TTC549 (cell line): ENCODE measurements around the gene CCDC92B.
"Not testable (repeated sequence)": the region's sequence is repeated elsewhere in the genome, so short reads cannot be mapped to it uniquely, and the experiment has no call there.

ENCODE experiments used
- FAIRE-seq: peaks from 2 replicates; lab custom pipeline; 2012; peaks lifted over from hg19 to GRCh38; lab: Jason Lieb, UNC

CCDC92B gene

DNA sequence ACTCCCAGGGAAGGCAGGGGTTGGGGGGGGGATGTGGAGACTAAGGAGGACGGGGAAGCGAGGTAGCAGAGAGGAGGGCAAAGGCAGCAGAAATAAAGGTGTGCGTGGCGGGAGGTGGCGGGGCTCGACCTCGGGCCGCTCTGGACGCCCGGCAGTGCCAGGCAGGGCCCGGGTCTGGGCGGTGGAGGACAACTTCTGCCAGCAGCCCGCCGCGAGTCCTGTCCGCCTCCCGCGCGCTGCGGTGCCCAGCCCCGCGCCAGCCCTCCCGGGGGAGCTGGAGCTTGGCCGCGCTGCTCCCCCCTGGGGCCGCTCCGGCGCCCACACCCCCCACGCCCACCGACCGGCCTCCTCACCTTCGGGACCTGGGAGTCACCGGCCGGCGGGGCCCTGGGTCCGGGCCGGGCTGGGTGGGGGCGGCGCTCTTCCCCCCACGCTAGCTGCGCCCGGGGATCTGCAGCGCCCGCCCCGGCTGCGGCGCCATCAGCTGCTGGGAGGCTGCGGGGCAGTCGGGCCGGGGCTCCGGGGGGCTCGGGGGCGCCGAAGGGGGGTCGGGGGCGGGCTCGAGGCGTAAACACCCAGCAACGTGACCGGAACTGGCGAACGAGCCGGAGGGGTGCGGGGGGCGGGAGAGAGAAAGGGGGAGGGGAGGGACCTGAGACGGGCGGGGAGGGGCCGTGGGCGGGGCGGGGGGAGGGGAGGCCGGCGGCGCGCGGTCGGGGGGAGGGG, at the start of gene CCDC92B:
Gene CCDC92B (minus strand): TSS at position 595 of the 726 bp plus-strand sequence. CDS start 14,507 bp downstream, outside the sequence.
- FAIRE-seq: no peak

DNA sequence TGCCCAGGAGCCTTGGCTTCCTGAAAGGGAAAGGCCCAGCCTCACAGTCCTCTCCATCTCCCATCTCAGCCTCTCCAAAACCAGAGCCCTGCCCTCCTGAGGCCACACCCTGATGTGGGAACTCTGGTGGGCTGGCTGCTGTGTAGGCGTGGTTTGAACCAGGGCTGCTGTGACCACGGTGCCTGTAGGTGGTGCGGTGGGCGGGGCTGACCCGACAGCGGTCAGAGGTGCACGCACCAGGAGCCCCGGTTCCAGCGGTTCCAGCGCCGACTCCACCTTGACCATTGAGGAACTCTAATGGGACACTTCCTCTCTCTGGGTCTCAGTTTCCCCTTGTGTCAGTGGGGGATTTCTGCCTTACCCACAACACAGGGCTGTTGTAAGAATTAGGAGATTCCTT, 49.2 kb upstream of the CCDC92B start:
- FAIRE-seq: no peak

DNA sequence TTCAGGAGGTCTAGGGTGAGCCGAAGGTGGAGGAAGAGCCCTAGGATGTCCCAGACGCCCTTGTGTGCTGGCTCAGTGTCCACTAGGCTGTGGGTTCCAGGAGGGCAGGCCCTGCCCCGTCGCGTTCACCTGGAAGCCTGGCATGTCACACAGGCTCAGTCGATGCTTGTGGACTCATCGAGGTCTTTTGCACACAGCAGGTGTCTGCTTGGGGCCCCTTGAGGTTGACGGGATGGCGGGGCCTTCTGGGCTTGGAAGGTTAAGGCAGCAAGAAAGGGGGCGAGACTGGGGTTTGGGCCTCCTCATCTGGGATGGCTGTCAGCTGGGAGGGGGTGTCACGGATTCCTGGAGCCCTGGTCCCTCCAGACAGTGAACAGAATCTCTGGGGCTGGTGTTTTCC, 48.7 kb upstream of the CCDC92B start:
- FAIRE-seq: no peak

DNA sequence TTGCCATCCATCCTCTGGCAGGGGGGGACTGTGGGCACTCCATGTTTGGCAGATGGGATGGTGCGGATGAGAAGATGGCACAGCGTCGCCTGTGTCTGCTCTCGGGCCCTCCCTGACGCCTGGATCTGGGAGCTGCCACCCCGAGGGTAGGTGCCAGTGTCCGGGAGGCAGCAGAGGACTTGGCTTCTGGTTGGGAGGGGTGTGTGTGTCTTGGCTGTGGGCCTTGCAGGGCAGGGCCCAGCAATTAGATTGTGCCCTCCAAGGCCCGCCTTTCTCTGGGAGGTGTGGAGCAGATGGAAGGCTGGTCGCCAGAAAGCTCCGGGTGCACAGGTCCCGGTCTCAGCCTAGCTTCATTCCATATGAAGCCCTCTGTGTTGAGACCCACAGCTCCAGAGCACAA, 48.2 kb upstream of the CCDC92B start:
- no peak for FAIRE-seq

DNA sequence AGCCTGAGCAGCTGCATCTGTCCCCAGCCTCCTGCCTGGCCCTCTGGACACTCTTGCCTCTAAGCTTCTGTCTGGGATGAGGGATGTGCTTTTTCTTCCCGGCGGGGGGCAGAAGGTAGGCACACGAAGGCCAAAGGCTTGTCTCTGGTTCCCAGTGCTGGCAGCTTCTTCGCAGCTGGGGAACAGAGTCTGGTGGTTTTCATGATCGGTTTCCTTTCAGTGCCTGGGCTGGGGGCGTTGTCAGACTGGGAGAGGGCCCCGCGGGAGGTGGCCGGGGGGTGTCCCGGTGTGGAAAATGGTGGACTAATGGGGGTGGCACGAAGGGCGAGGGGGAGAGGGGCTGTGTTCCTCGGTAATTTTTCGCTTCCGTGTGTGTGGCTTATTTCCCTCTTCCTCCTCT, 47.8 kb upstream of the CCDC92B start:
- FAIRE-seq: no peak

DNA sequence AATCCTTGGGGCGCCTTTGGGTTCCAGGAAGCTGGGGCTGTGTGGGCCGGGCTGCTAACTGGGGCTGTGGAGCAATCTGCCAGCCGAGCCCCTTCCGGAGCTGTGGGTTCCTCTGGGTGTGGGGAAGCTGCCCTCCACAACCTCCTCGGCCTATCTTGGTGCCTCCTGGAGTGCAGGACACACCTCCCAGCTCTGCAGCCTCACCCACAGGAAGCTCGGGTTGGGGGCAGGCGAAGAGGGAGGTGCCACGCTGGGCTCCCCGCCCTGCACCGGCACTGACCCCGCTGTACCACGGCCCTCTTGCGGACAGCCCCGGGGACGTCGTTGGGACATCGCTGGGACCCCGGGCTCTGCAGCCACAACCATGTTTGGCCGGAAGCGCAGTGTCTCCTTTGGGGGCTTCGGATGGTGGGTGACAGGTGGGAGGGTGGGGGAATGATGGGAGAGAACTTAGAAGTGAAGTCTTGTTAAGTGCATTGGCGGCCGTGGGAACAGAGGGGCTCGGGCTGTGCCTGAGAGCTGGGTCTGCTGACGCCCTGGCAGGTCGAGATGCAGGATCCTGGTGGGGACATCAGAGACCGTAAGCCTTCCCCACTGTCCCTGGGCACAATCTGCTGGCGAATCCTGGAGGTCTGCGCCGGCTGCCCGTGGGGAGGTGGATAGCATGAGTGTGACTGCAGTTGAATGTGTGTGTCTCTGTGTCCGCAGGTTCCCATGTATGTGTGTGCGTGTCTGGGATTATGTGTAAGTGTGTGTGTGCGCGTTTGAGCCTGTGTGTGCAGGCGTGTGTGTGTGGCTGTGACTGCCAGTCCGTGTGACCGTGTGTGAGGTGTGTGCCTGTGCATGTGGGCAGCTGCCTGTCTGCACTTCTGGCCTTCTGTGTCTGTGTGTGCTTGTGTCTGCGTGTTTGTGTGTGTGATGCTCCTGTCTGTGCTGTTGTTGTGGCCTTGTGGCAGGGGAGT, 47.0 kb upstream of the CCDC92B start, which contains the start of gene RAP1GAP2:
Gene RAP1GAP2 (plus strand): TSS at position 275 of the 962 bp plus-strand sequence. CDS start 90 bp downstream, at position 365.
- FAIRE-seq: no peak

DNA sequence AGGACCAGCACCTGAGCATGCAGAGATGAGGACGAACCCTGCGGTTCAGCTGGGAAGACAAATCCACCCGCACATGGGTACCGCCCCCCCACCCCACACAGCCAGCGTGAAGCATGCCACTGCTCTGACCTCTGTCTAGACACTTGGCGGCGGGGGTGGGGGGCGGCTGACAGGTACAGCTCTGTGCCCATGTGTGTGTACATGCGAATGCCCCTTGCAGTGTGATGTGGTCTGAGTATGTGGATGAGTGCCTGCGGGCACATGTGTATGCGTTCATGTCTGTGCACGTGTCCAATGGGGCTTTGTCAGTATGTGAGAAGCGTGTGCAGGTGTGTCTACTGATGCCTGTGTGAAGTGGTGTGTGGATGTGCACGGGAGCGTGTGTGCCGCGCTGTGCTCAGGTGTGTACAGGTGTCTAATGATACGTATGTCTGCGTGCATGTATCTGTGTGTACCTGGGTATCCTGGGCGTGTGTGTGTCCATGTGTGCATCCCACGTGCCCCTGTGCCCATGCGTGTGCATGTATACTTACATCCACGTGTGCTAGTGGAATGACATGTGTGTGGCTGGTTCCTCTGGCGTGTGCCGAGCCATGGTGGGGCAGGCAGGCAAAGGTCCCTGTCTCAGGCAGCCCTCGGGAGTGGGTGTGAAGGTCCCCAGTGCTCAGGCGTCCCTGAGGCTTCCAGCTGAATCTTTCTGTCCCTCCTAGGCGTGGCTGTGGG, 46.1 kb upstream of the CCDC92B start:
- no peak for FAIRE-seq

DNA sequence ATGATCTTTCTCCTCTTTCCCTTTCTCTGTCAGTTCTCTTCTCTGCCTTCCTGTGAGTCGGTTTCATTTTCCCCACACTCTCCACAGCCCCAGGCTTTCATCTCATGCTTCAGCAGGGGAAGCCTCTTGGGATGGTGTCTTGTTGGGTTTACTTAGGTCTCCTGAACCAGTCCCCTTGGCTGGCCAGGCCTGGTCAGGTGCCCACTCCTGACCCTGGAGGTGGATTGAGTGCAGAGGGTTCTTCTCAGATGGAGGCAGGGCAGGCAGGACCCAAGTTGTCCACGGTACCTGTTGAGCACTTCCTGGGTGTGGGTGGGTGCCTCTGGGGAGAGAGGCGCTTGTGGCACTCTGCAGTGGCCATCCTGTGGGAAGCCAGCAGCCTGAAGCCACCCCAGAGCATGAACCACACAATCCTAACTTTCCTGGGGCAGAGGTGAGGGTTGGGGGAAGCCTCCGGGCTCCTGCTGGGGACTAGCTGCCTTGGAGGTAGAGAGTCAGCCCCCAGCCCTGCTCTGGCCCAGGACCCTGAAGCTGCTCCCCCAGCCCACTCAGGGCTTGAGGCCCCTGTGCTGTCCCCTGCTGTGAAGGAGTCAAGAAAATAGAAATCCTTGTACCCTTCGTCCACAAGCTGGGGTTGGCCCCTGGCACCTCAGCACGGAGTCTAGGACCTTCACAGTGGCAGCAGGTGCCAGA, 44.8 kb upstream of the CCDC92B start:
- FAIRE-seq: no peak

DNA sequence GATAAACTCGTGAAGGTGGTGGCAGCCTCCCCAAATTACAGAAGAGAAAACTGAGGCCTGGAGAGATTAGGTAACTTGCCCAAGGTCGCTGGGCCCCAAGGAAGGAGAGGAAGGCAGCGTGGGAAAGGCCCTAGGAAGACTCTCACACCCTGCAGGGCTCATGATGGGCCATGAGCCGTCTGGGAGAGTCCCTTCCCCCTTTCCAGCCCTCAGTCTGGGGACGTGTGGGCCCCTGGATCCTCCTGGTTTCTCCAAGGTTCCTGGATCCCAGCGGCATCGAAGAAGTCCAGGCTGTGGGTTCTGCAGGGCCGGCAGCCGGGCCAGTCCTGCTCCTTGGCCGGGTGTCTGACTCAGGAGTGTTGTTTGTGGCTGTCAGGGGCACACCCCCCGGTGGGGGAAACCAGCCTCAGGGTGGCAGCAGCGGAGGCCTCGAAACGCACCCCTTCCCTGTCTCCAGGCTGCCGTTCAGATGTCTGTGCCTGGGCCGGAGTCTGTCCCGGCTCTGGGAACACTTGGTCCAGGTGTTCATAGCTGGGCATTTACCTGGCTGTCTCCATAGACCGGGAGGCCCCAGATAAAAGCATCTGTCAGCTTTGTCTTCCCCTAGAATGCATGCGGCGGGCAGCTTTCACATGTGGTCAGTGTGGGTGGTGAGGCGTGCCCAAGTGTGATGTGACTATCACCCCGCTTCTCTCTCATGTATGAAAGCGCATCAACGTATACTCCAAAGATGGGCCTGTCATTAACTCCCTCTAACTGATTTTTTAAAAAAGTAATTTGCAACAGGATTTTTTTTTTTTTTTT, 43.1 kb upstream of the CCDC92B start:
- FAIRE-seq: no peak

DNA sequence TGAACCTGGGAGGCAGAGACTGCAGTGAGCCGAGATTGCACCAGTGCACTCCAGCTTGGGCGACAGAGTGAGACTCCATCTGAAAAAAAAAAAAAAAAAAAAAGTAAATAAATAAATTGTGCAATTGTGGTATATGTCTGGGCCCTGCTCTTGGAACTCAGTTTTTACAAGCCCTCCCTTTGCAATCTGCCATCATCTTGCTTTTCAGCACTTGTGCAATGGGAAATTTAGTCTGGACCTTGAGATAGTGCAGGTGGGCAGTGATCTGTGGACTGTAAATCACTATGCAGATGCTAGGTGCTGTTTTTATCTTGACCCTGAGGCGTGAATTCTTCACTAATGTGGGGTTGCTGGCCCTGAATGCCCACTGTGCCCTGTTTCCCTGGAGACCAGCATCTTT, 40.2 kb upstream of the CCDC92B start:
- FAIRE-seq: no peak

DNA sequence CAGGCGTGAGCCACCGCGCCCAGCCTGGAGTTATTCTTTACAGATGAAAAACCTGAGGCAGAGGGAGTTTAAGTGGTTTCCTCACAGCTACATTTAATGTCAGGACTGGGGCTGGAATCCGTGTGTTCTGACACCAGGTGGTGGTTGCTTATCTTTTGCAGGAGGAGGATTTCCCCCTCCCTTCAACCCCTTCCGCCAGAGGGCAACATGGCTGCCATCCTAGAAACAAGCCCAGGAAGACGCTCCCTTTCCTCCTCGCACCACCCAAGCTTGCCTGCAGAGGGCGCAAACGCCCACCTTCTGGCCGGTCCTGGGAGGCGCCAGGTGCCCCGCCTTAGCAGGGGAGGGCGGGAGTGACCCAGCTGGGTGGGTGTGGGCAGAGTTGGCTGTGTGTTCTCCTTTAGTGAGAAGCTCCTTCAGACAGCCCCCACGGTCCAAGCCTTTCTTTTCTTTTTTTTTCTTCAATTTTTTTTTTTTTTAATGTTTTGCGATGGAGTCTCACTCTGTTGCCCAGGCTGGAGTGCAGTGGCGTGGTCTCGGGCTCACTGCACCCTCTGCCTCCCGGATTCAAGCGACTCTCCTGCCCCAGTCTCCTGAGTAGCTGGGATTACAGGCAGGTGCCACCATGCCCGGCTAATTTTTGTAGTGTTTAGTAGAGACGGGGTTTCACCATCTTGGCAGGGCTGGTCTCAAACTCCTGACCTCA, 36.9 kb upstream of the CCDC92B start:
- peak; percentile 42 for FAIRE-seq

DNA sequence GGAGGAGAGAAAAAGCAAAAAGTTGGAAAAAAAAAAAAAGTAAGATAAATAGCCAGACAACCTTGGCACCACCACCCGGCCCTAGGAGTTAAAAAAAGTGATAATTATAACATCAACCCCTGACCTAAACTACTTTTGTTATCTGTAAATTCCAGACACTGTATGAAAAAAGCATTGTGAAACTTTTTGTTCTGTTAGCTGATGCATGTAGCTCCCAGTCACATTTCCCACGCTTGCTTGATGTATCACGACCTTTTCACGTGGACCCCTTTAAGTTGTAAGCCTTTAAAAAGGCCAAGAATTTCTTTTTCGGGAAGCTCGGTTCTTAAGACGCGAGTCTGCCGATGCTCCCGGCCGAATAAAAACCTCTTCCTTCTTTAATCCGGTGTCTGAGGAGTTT, 35.9 kb upstream of the CCDC92B start:
- not testable (repeated sequence) for FAIRE-seq

DNA sequence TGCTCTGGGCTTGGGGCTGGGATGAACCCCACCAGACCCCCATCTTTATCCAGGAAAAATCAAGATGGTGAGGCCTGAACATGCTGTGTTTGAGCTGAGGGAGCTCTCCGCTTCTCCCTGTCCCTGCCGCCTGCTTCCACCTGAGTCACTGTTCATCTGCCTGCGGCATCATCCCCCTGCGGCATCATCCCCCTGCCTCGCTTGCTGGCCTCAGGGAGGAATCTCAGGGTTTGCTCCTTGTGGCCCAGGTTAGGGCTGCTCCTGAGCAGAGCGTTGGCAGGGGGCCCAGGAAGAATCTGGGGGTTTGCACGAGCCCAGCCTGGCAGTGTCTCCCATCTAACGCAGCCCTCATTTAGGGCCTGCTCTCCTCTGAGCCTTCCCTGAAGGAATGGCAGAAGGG, 35.4 kb upstream of the CCDC92B start:
- FAIRE-seq: no peak

DNA sequence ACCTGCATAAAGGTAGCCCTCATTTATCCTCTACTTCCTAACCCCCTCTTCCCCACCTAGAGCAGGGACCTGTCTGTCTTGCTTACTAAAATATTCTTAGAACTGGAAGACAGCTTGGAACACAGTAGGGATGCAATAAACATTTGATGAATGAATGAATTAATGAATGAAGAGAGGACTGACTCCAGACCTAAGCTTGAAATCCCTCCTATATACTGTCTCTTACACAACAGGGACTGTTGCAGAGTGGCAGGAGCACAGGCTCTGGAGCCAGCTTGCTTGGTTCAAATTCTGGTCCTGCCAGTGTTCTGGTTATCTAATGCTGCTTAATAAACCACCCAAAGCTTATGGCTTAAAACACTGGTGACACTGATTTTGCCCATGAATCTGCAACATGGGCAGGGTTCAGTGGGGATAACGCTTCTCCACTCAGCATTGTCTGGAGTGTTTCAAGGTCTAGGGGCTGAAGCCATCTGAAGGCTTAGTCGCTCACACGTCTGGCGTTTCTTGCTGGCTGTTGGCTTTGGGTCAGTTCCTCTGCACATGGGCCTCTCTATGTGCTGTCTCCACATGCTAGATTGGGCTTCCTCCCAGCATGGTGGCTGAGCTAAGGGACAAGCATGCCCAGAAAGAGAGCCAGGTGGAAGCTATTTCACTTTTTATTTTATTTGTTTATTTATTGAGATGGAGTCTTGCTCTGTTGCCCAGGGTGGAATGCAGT, 34.0 kb upstream of the CCDC92B start:
- FAIRE-seq: no peak

DNA sequence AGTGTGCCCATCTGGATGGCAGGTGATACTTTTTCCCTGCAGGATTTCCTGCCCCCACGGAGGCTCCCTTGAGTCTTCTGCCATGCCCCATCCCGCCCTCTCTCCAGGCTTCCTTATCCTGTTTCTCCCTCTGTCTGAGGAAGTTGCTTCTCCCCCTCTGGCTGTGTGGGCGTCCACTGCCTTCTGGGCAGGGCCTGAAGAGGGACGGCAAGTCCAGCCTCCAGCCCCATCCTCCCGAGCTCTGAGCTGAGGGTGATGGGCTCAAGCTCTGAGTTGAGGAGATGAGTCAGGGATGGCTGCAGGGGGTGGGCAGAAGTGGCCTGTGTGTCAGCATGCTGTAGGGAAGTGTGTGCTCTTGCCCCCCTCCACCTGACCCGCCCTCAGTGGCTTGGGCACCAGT, 32.6 kb upstream of the CCDC92B start:
- no peak for FAIRE-seq

DNA sequence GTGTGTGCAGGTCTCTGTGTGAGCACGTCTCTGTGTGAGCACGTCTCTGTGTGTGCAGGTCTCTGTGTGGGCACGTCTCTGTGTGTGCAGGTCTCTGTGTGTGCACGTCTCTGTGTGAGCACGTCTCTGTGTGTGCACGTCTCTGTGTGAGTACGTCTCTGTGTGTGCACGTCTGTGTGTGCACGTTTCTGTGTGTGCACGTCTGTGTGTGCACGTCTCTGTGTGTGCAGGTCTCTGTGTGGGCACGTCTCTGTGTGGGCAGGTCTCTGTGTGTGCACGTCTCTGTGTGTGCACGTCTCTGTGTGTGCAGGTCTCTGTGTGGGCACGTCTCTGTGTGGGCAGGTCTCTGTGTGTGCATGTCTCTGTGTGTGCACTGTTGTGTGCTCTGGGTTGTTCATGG, 32.1 kb upstream of the CCDC92B start:
- FAIRE-seq: not testable (repeated sequence)

DNA sequence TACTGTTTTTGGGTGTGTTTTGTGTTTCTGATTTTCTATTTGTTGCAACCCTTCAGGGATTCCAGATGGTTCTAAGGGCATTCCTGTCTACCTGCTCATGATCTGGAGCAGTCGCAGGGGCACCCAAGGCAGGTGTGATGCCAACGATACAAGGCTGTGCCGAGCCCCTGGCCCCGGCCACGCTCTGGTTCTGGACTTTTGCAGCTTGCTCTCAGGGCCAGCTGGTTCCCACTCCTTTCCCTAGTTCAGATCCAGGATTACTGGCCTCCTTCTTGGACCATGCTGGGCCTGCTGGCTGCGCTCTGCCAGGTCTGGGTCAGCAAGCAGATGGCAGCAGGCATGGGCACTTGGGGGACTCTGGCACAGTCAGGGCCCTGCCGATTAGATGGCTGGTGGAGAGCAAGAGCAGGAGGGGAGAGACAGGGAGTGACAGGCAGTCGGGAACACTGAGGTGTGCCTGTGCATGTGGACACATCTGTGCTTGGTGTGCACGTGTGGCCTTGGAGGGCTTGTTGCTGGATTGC, 31.5 kb upstream of the CCDC92B start:
- no peak for FAIRE-seq

DNA sequence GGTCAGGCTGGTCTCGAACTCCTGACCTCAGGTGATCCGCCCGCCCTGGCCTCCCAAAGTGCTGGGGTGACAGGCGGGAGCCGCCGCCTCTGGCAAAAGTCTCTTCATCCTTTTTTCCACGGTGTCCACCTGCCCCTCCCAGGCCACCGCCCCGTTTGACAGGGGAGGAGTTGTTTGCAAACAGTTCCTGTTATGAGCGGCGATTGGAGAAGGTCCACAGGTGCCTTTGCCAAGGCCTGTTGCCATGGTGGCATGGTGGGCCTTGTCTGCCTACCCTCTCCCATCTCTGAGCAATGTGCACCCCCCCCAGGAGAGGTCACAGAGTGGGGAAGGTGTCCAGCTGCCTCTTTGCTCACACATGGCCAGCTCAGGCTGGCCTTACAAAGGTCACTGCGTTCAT, 30.8 kb upstream of the CCDC92B start:
- FAIRE-seq: no peak

DNA sequence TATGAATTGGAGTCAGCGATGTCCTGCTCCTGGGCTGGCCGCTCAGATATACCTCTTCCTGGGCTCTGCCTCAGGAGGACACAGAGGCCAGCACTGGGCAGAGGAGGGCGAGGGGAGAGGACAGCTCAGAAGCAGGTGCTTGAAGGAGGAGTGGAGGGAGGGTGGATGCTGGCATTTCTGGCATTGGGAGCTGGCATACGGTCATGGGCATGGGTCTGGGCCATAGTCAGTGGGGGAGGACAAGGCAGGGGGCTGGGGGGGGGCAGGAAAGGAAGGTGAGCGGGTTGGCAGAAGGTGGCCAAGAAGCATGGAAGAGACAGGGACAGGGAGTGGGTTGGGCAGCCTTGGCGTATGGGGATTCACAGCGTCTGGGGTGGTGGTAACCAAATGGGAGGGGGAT, 30.1 kb upstream of the CCDC92B start:
- FAIRE-seq: no peak

DNA sequence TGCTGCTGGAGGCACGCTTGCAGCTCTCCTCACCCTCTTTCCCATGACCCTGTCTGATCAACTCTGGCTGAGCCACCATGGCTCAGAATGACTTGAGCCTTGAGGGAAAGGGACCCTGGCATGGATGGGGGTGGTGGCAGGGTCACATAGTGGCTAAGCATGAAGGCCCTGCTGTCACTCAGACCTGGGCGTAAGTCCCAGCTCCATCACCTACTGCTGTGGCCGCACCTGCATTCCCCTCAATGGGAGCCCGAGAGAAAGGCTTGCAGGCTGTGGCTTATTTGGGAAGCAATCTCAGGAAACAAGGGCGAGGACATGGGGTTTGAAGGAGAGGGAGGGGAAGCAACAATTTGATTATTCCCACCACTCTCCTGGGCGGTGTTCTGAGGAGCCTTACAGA, 29.0 kb upstream of the CCDC92B start:
- no peak for FAIRE-seq
